H9 (cell line): ENCODE results near the gene SIGLEC7. TPM values are rescaled to one million over a fixed set of nuclear protein-coding genes. Genes with fewer than 3 reads are reported as not detected.

Experiments
- DNase-seq: peaks from one replicate; pipeline ENCODE4 v3.0.0-alpha.2; 2017
- H2AFZ ChIP-seq: one replicate; pipeline ENCODE4 v1.6.1; 2013; ENCODE audit warnings: mild to moderate bottlenecking, low read length, control low read depth, moderate library complexity
- H2AK5ac ChIP-seq: 2 replicates; pipeline ENCODE4 v1.6.1; 2013; ENCODE audit warnings: low read length, control low read depth, mixed read lengths; ENCODE audit not compliant: insufficient read length
- H2BK120ac ChIP-seq: one replicate; pipeline ENCODE4 v1.6.1; 2013; ENCODE audit warnings: low read depth, mild to moderate bottlenecking, low read length, control low read depth, inconsistent platforms; ENCODE audit not compliant: poor library complexity, severe bottlenecking
- H2BK12ac ChIP-seq: 2 replicates; pipeline ENCODE4 v1.6.1; 2013; ENCODE audit warnings: low read length, control low read depth, mixed read lengths, low read depth; ENCODE audit not compliant: insufficient read length
- H2BK15ac ChIP-seq: 2 replicates; pipeline ENCODE4 v1.6.1; 2013; ENCODE audit warnings: low read depth, low read length, control low read depth
- H2BK20ac ChIP-seq: one replicate; pipeline ENCODE4 v1.6.1; 2013; ENCODE audit warnings: low read depth, mild to moderate bottlenecking, low read length, control low read depth, inconsistent platforms; ENCODE audit not compliant: poor library complexity, severe bottlenecking
- H2BK5ac ChIP-seq: 2 replicates; pipeline ENCODE4 v1.6.1; 2013; ENCODE audit warnings: low read length, control low read depth, mixed read lengths; ENCODE audit not compliant: insufficient read length
- H3K14ac ChIP-seq: 2 replicates; pipeline ENCODE4 v1.6.1; 2013; ENCODE audit warnings: low read length, control low read depth; ENCODE audit not compliant: insufficient read depth
- H3K18ac ChIP-seq: 2 replicates; pipeline ENCODE4 v1.6.1; 2013; ENCODE audit warnings: low read depth, mild to moderate bottlenecking, mixed read lengths, low read length, control low read depth; ENCODE audit not compliant: insufficient read length
- H3K23ac ChIP-seq: 2 replicates; pipeline ENCODE4 v1.6.1; 2013; ENCODE audit warnings: low read length, control low read depth, mixed read lengths, low read depth; ENCODE audit not compliant: insufficient read length
- H3K23me2 ChIP-seq: 2 replicates; pipeline ENCODE4 v1.6.1; 2013; ENCODE audit warnings: low read depth, mild to moderate bottlenecking, mixed read lengths, low read length, control low read depth; ENCODE audit not compliant: insufficient read length, poor library complexity, severe bottlenecking
- H3K27ac ChIP-seq: 2 replicates; pipeline ENCODE4 v1.5.1; 2013; ENCODE audit warnings: low read length, control low read depth, mixed read lengths, low read depth; ENCODE audit not compliant: insufficient read length
- H3K27me3 ChIP-seq: 2 replicates; pipeline ENCODE4 v1.6.1; 2013; ENCODE audit warnings: low read length, control low read depth, inconsistent platforms; ENCODE audit not compliant: insufficient read depth
- H3K4ac ChIP-seq: 2 replicates; pipeline ENCODE4 v1.6.1; 2013; ENCODE audit warnings: low read depth, mild to moderate bottlenecking, control low read depth, inconsistent platforms, low read length, moderate library complexity
- H3K4me1 ChIP-seq: 2 replicates; pipeline ENCODE4 v1.6.1; 2013; ENCODE audit warnings: low read length, control low read depth, inconsistent platforms; ENCODE audit not compliant: insufficient read depth
- H3K4me2 ChIP-seq: 2 replicates; pipeline ENCODE4 v1.6.1; 2013; ENCODE audit warnings: low read length, control low read depth, mixed read lengths; ENCODE audit not compliant: insufficient read length, insufficient read depth
- H3K56ac ChIP-seq: 2 replicates; pipeline ENCODE4 v1.6.1; 2013; ENCODE audit warnings: low read depth, mild to moderate bottlenecking, mixed read lengths, low read length, control low read depth; ENCODE audit not compliant: insufficient read length
- H3K79me1 ChIP-seq: 2 replicates; pipeline ENCODE4 v1.6.1; 2013; ENCODE audit warnings: low read depth, mild to moderate bottlenecking, moderate library complexity, low read length, control low read depth, inconsistent platforms; ENCODE audit not compliant: insufficient read depth, poor library complexity, severe bottlenecking
- H3K79me2 ChIP-seq: 2 replicates; pipeline ENCODE4 v1.6.1; 2013; ENCODE audit warnings: low read length, control low read depth, inconsistent platforms; ENCODE audit not compliant: insufficient read depth
- H3K9ac ChIP-seq: 2 replicates; pipeline ENCODE4 v1.6.1; 2013; ENCODE audit warnings: low read length, control low read depth, mixed read lengths; ENCODE audit not compliant: insufficient read length; ENCODE audit errors: extremely low read depth
- H3K9me3 ChIP-seq: one replicate; pipeline ENCODE4 v1.6.1; 2013; ENCODE audit warnings: low read depth, low read length, inconsistent platforms; ENCODE audit not compliant: control insufficient read depth
- H3T11ph ChIP-seq: one replicate; pipeline ENCODE4 v1.6.1; 2013; ENCODE audit warnings: mild to moderate bottlenecking, low read length, control low read depth, inconsistent platforms
- H4K20me1 ChIP-seq: one replicate; pipeline ENCODE4 v1.6.1; 2013; ENCODE audit not compliant: control insufficient read depth, insufficient read length, insufficient read depth
- H4K5ac ChIP-seq: 2 replicates; pipeline ENCODE4 v1.6.1; 2013; ENCODE audit warnings: low read depth, mild to moderate bottlenecking, mixed read lengths, low read length, control low read depth; ENCODE audit not compliant: insufficient read length
- H4K8ac ChIP-seq: replicated peaks from 2 replicates; pipeline ENCODE4 v1.6.1; 2013; ENCODE audit warnings: low read length, control low read depth, mixed read lengths, low read depth; ENCODE audit not compliant: insufficient read length
- H4K91ac ChIP-seq: 2 replicates; pipeline ENCODE4 v1.6.1; 2013; ENCODE audit warnings: low read depth, mild to moderate bottlenecking, moderate library complexity, mixed read lengths, low read length, control low read depth; ENCODE audit not compliant: insufficient read length
- H3K27ac Mint-ChIP-seq, 3 experiments: 2 replicates in 2 of 3; 3 replicates in 1 of 3; pipeline ENCODE4 v1.8.0; 2020 to 2021; ENCODE audit warnings: mixed read lengths in 3 of 3, mild to moderate bottlenecking in 1 of 3, moderate library complexity in 1 of 3
- H3K27me3 Mint-ChIP-seq: 2 replicates; pipeline ENCODE4 v1.8.0; 2021; ENCODE audit warnings: low read depth, mild to moderate bottlenecking, moderate library complexity, mixed read lengths
- H3K36me3 Mint-ChIP-seq, 3 experiments: 2 replicates in 2 of 3; 3 replicates in 1 of 3; pipeline ENCODE4 v1.8.0; 2020 to 2021; ENCODE audit warnings: low read depth in 3 of 3, mixed read lengths in 3 of 3; ENCODE audit not compliant: insufficient read depth in 1 of 3
- H3K4me1 Mint-ChIP-seq, 2 experiments: 2 replicates each; pipeline ENCODE4 v1.8.0; 2020; ENCODE audit warnings: mixed read lengths in 2 of 2
- H3K4me3 Mint-ChIP-seq, 2 experiments: 2 replicates in 1 of 2; 3 replicates in 1 of 2; pipeline ENCODE4 v1.8.0; 2020 to 2021; ENCODE audit warnings: mild to moderate bottlenecking in 2 of 2, mixed read lengths in 2 of 2, moderate library complexity in 1 of 2
- H3K9me3 Mint-ChIP-seq, 2 experiments: 2 replicates in 1 of 2; 3 replicates in 1 of 2; pipeline ENCODE4 v1.8.0; 2020; ENCODE audit warnings: mild to moderate bottlenecking in 2 of 2, mixed read lengths in 2 of 2, moderate library complexity in 1 of 2
- WGBS: extraction: QIAGEN DNeasy Blood & Tissue Kit; methylation state at CpG from one replicate; pipeline ENCODE4 v1.1.7; 2013; ENCODE audit warnings: missing lambda C conversion rate, low lambda C conversion rate, mixed read lengths; ENCODE audit not compliant: insufficient read length; ENCODE audit errors: extremely low coverage; 5-methylcytosine and 5-hydroxymethylcytosine counted together
- total RNA-seq: library from RNA; stranded (reverse); gene quantifications from 2 replicates; pipeline ENCODE4 v1.2.1, GENCODE V29; 2021
- TF ChIP-seq, protein P1 (sequence below): fragments of 200-600 bp; sonication (generic); conservative IDR thresholded peaks from 3 replicates; pipeline ENCODE4 v1.8.0; 2021; ENCODE audit warnings: antibody characterized with exemption, mild to moderate bottlenecking

SIGLEC7 gene
- total RNA-seq, 1 experiment from 2014 or later, result not detected

DNA sequence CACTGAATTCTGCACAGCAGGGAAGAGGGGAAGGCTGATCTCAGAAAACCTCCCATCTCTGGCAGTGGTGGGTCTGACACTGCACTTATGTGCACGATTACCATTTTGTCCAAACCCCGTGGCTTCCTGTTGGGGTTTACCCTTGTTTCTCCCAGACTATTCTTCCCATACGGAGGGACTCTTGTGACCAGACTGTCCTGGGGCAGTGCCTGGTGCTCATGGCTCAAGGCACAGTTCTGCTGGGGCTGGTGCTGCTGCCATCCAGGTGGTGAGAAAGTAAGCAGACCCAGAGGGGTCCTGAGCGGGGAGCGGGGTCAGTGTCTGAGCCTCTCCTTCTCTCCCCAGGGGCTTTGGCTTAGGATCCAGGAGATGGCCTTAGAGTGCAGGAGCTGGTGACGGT lies 22.5 kb upstream of the SIGLEC7 start:
- H3K9me3 ChIP-seq, result no peaks in the 10 kb centered on the region
- H3K9me3 Mint-ChIP-seq, result no peaks in the 10 kb centered on the region
- peaks cover 34% of the 10 kb centered on the region for H3K27me3 Mint-ChIP-seq
- no peak overlapping the region for H3K56ac ChIP-seq
- H3K27me3 ChIP-seq, result no peaks in the 10 kb centered on the region
- H3K23ac ChIP-seq, result no peak overlapping the region
- no peak overlapping the region for H2BK20ac ChIP-seq
- H3K79me2 ChIP-seq, result no peaks in the 10 kb centered on the region
- no peaks in the 10 kb centered on the region for H3K4me1 ChIP-seq
- no peaks in the 10 kb centered on the region for H3K36me3 Mint-ChIP-seq
- no peak overlapping the region for H3K9ac ChIP-seq
- H3K27ac ChIP-seq, result no peak overlapping the region
- H3K4me2 ChIP-seq, result no peak overlapping the region
- DNase-seq, result no peak
- no peak overlapping the region for H2BK5ac ChIP-seq
- no peak overlapping the region for H3K4ac ChIP-seq
- no peak overlapping the region for H4K8ac ChIP-seq
- H2AFZ ChIP-seq, result no peak overlapping the region
- H3K4me3 Mint-ChIP-seq, result no peak overlapping the region
- H3K79me1 ChIP-seq, result no peaks in the 10 kb centered on the region
- peaks cover 5 to 8% of the 10 kb centered on the region in 2 experiments; a peak in 3 of 4 replicates for H3K4me1 Mint-ChIP-seq
- no peak overlapping the region for H2BK15ac ChIP-seq
- no peak overlapping the region for H4K5ac ChIP-seq
- no peak overlapping the region for H2BK12ac ChIP-seq
- H2BK120ac ChIP-seq, result no peak overlapping the region
- no peak overlapping the region for H3T11ph ChIP-seq
- no peak overlapping the region for H3K18ac ChIP-seq
- no CpG with 5 or more reads among the region's 6 CpGs for WGBS
- H4K20me1 ChIP-seq, result no peaks in the 10 kb centered on the region
- H3K27ac Mint-ChIP-seq, result no peak overlapping the region
- no peak overlapping the region for H3K14ac ChIP-seq
- H3K23me2 ChIP-seq, result no peaks in the 10 kb centered on the region
- H2AK5ac ChIP-seq, result no peak overlapping the region
- TF ChIP-seq, protein P1, sequence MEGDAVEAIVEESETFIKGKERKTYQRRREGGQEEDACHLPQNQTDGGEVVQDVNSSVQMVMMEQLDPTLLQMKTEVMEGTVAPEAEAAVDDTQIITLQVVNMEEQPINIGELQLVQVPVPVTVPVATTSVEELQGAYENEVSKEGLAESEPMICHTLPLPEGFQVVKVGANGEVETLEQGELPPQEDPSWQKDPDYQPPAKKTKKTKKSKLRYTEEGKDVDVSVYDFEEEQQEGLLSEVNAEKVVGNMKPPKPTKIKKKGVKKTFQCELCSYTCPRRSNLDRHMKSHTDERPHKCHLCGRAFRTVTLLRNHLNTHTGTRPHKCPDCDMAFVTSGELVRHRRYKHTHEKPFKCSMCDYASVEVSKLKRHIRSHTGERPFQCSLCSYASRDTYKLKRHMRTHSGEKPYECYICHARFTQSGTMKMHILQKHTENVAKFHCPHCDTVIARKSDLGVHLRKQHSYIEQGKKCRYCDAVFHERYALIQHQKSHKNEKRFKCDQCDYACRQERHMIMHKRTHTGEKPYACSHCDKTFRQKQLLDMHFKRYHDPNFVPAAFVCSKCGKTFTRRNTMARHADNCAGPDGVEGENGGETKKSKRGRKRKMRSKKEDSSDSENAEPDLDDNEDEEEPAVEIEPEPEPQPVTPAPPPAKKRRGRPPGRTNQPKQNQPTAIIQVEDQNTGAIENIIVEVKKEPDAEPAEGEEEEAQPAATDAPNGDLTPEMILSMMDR, result no peak
- H4K91ac ChIP-seq, result no peak overlapping the region
